Stomach (tissue), 9 donors: ENCODE data around the gene ITSN2. TPM values are rescaled to one million over a fixed set of nuclear protein-coding genes. Genes with fewer than 3 reads are reported as not detected.

ENCODE experiments used
- DNase-seq, 2 donors: peaks; one replicate each; pipeline versions ENCODE4 v3.0.0 to v3.0.0-alpha.2; 2013 to 2019
- H3K27ac ChIP-seq, 5 donors: fragments of 200-600 bp in 4 of 5; sonication (generic) in 4 of 5; one replicate each; pipeline ENCODE4 v1.5.1; 2013 to 2019; ENCODE audit warnings: mild to moderate bottlenecking in 1 of 5, moderate library complexity in 1 of 5
- H3K27me3 ChIP-seq, 3 donors: fragments of 200-600 bp; sonication (generic); one replicate each; pipeline ENCODE4 v1.5.1; 2017 to 2019; ENCODE audit warnings: mixed run types in 1 of 3
- H3K36me3 ChIP-seq, 4 donors: fragments of 200-600 bp; sonication (generic); 1 replicate in 3 of 4; 2 replicates in 1 of 4; pipeline ENCODE4 v1.5.1; 2016 to 2019
- H3K4me1 ChIP-seq, 4 donors: fragments of 200-600 bp; sonication (generic); one replicate each; pipeline ENCODE4 v1.5.1; 2016 to 2019
- H3K4me3 ChIP-seq, 4 donors: fragments of 200-600 bp; sonication (generic) in 3 of 4; one replicate each; pipeline ENCODE4 v1.5.1; 2016 to 2019; ENCODE audit warnings: mild to moderate bottlenecking in 1 of 4
- H3K9me3 ChIP-seq, 4 donors: fragments of 200-600 bp; sonication (generic); one replicate each; pipeline ENCODE4 v1.5.1; 2016 to 2019
- CTCF ChIP-seq, 7 experiments: fragments of 450-650 bp in 4 of 7; fragments of 200-600 bp in 3 of 7; sonication (generic) in 3 of 7; IDR thresholded peaks; one replicate each; pipeline ENCODE4 v1.5.1; 2016 to 2019; ENCODE audit warnings: antibody characterized with exemption in 7 of 7, control low read depth in 2 of 7, mild to moderate bottlenecking in 1 of 7
- EP300 ChIP-seq: sonication (generic); formaldehyde crosslinking; IDR thresholded peaks from one replicate; pipeline ENCODE4 v1.6.1; 2017; ENCODE audit warnings: antibody characterized with exemption
- POLR2A ChIP-seq, 4 donors: fragments of 450-650 bp; IDR thresholded peaks; one replicate each; pipeline ENCODE4 v1.6.1; 2016; ENCODE audit warnings: antibody characterized with exemption in 4 of 4, control low read depth in 2 of 4, mild to moderate bottlenecking in 1 of 4, moderate library complexity in 1 of 4
- POLR2AphosphoS5 ChIP-seq, 3 donors: sonication (generic); formaldehyde crosslinking; IDR thresholded peaks; one replicate each; pipeline ENCODE4 v1.6.1; 2016; ENCODE audit warnings: antibody characterized with exemption in 3 of 3
- WGBS, 5 donors: extraction: QIAGEN DNeasy Blood & Tissue Kit in 3 of 5; methylation state at CpG; one replicate each; pipeline versions ENCODE4 v1.1.5 to v1.1.7; 2013 to 2018; 5-methylcytosine and 5-hydroxymethylcytosine counted together
- intact Hi-C: fragments of 100-400 bp; cut with DNase I; formaldehyde crosslinking; loops from one replicate; pipeline ENCODE4 v1.15.1; 2023; ENCODE audit warnings: low total_unique reads
- polyA plus RNA-seq, 3 donors: library from polyadenylated mRNA; stranded (reverse); fragments of 200-250 nt; gene quantifications; one replicate each; pipeline ENCODE4 v1.2.3, GENCODE V29; 2013
- total RNA-seq, 5 donors: library from RNA; depleted of rRNA; stranded (reverse); fragments of >200 nt; gene quantifications; one replicate each; pipeline versions ENCODE4 v1.1.0 to v1.2.3, GENCODE V29; 2014 to 2016
- donor health status: healthy with polysubstance abuse.
- donor health status: Bipolar disorder and iron deficiency.
- donor health status: healthy.

Gene ITSN2
- total and polyA plus RNA-seq, 8 donors: 14.6 to 216 (median 44.9) TPM

DNA sequence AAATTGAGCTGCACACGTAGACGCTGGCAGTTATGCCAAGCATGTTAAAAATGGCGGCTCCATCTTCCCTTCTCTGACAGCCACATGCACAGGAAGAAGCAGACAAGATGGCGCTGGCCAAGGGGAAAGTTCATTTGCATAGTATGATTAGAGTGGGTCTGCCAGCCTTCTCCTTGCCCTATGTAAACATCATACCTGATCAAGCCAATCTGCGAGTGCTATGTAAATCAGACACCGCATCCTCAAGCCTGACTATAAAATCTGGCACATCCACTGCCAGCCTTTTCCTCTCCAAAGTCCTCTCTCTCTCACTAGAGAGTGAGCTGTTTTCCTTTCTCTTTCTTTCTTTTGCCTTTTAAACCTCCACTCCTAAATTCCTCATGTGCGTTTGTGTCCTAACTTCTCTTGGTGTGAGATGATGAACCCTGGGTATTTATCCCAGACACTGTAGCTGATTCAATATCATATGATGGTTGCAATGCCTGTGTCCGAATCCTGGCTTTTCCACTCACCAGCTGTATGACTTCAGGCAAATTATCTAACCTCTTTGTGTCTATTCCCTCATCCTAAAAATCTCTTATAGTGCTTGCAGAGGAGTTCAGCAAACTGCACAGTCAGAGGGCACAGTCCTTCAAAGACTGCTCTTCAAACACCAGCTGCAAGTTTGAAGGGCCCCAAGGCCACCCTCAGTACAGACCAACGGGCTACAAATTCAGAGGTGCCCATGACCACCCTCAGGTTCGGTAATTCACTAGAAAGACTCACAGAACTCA, 39.3 kb upstream of the ITSN2 start:
- Histone ChIP-seq H3K4me3 (no peak overlapping the region), H3K9me3 (peaks cover 0 to 4% (median 0%) of the 10 kb centered on the region in 4 donors), H3K27me3 (peaks cover 0 to 20% (median 11%) of the 10 kb centered on the region in 3 donors), H3K27ac (no peak overlapping the region), H3K36me3 (no peaks in the 10 kb centered on the region), H3K4me1 (peaks cover 0 to 7% (median 7%) of the 10 kb centered on the region in 4 donors)
- no peak for TF ChIP-seq POLR2A (IDR thresholded peaks at IDR 0.05)
- TF ChIP-seq POLR2AphosphoS5 (IDR thresholded peaks at IDR 0.05): no peak
- TF ChIP-seq CTCF (IDR thresholded peaks at IDR 0.05): no peak
- TF ChIP-seq EP300: no peak
- WGBS, 5 donors: 74 to 81% (median 78%) methylated on average over 10 of the region's 10 CpGs
- DNase-seq: no peak
- intact Hi-C loops: no loop called here

- no peak for DNase-seq
- Histone ChIP-seq H3K27ac (no peak overlapping the region), H3K9me3 (no peaks in the 10 kb centered on the region), H3K36me3 (no peaks in the 10 kb centered on the region), H3K4me1 (no peaks in the 10 kb centered on the region), H3K27me3 (no peaks in the 10 kb centered on the region), H3K4me3 (no peak overlapping the region)
- intact Hi-C loops: no loop called here
- WGBS, 5 donors: 75 to 85% (median 82%) methylated on average over 4 of the region's 4 CpGs
- TF ChIP-seq EP300 (no peak), CTCF (IDR thresholded peaks at IDR 0.05) (no peak), POLR2AphosphoS5 (IDR thresholded peaks at IDR 0.05) (no peak), POLR2A (IDR thresholded peaks at IDR 0.05) (no peak)
These were observed 34.7 kb upstream of the ITSN2 start for GRCh38 chr2:24394998-24395397.

GRCh38 chr2:24392542-24393059, 32.3 kb upstream of the ITSN2 start:
- no peak for DNase-seq
- WGBS, 5 donors: 75 to 81% (median 76%) methylated on average over 5 of the region's 5 CpGs
- intact Hi-C loops: no loop called here
- H3K27me3 ChIP-seq: no peaks in the 10 kb centered on the region
- H3K4me1 ChIP-seq: no peaks in the 10 kb centered on the region
- no peaks in the 10 kb centered on the region for H3K9me3 ChIP-seq
- H3K4me3 ChIP-seq: no peak overlapping the region
- no peak overlapping the region for H3K27ac ChIP-seq
- no peaks in the 10 kb centered on the region for H3K36me3 ChIP-seq
- TF ChIP-seq POLR2A (IDR thresholded peaks at IDR 0.05): no peak
- no peak for TF ChIP-seq POLR2AphosphoS5 (IDR thresholded peaks at IDR 0.05)
- TF ChIP-seq EP300: no peak
- TF ChIP-seq CTCF (IDR thresholded peaks at IDR 0.05): no peak

- no peak for TF ChIP-seq EP300
- TF ChIP-seq CTCF (IDR thresholded peaks at IDR 0.05): no peak
- no peak for TF ChIP-seq POLR2AphosphoS5 (IDR thresholded peaks at IDR 0.05)
- no peak for TF ChIP-seq POLR2A (IDR thresholded peaks at IDR 0.05)
- DNase-seq: no peak
- H3K9me3 ChIP-seq: no peaks in the 10 kb centered on the region
- H3K4me3 ChIP-seq: no peak overlapping the region
- peaks cover 0 to 11% (median 3%) of the 10 kb centered on the region in 4 donors for H3K4me1 ChIP-seq
- no peak overlapping the region for H3K27ac ChIP-seq
- no peaks in the 10 kb centered on the region for H3K36me3 ChIP-seq
- 81 to 95% (median 87%) methylated on average over 2 of the region's 2 CpGs for WGBS, 5 donors
- intact Hi-C loops: no loop called here
- no peaks in the 10 kb centered on the region for H3K27me3 ChIP-seq
These were observed 25.0 kb upstream of the ITSN2 start for GRCh38 chr2:24385366-24385765.
